Ishikawa (cell line): ENCODE data around the gene RABGEF1.

Source experiments
- CEBPB ChIP-seq: IDR thresholded peaks from 2 replicates; pipeline ENCODE4 v1.6.1; 2012
- CREB1 ChIP-seq: IDR thresholded peaks from 2 replicates; pipeline ENCODE4 v1.6.1; 2012; ENCODE audit warnings: low read depth
- EGR1 ChIP-seq: IDR thresholded peaks from 2 replicates; pipeline ENCODE4 v1.6.1; 2012
- EP300 ChIP-seq: IDR thresholded peaks from 2 replicates; pipeline ENCODE4 v1.6.1; 2012; ENCODE audit warnings: borderline replicate concordance
- NFIC ChIP-seq: IDR thresholded peaks from 2 replicates; pipeline ENCODE4 v1.6.1; 2012
- RAD21 ChIP-seq: IDR thresholded peaks from 2 replicates; pipeline ENCODE4 v1.6.1; 2012; ENCODE audit warnings: low read depth
- REST ChIP-seq: IDR thresholded peaks from 2 replicates; pipeline ENCODE4 v1.6.1; 2012; ENCODE audit warnings: low read depth, mild to moderate bottlenecking
- TAF1 ChIP-seq: IDR thresholded peaks from 2 replicates; pipeline ENCODE4 v1.6.1; 2012; ENCODE audit warnings: low read depth, mild to moderate bottlenecking
- TCF12 ChIP-seq: IDR thresholded peaks from 2 replicates; pipeline ENCODE4 v1.6.1; 2012; ENCODE audit warnings: low read depth
- TEAD4 ChIP-seq: IDR thresholded peaks from 2 replicates; pipeline ENCODE4 v1.6.1; 2012
- YY1 ChIP-seq: IDR thresholded peaks from 2 replicates; pipeline ENCODE4 v1.6.1; 2012; ENCODE audit warnings: low read depth
- ZBTB7A ChIP-seq: IDR thresholded peaks from 2 replicates; pipeline ENCODE4 v1.6.1; 2012; ENCODE audit warnings: low read depth
- TF ChIP-seq, protein P1 (sequence below): IDR thresholded peaks from 2 replicates; pipeline ENCODE4 v1.6.1; 2012

GRCh38 chr7:66698652-66699205, 41.8 kb upstream of the RABGEF1 start:
- TF ChIP-seq REST, result no peak
- TF ChIP-seq EP300, result no peak
- no peak for TF ChIP-seq YY1
- no peak for TF ChIP-seq ZBTB7A
- no peak for TF ChIP-seq RAD21
- no peak for TF ChIP-seq TAF1
- TF ChIP-seq NFIC, result no peak
- no peak for TF ChIP-seq CREB1
- no peak for TF ChIP-seq CEBPB
- TF ChIP-seq EGR1, result no peak
- no peak for TF ChIP-seq TEAD4
- TF ChIP-seq, protein P1, sequence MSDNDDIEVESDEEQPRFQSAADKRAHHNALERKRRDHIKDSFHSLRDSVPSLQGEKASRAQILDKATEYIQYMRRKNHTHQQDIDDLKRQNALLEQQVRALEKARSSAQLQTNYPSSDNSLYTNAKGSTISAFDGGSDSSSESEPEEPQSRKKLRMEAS, result no peak
- no peak for TF ChIP-seq TCF12
